Esophagus muscularis mucosa (tissue), 4 donors: ENCODE measurements around the gene MBOAT1.

ENCODE experiments used
- CTCF ChIP-seq, 3 experiments: fragments of 200-600 bp in 2 of 3; fragments of 450-650 bp in 1 of 3; sonication (generic) in 2 of 3; IDR thresholded peaks; one replicate each; pipeline ENCODE4 v1.5.1; 2017 to 2019; ENCODE audit warnings: antibody characterized with exemption in 3 of 3, mild to moderate bottlenecking in 2 of 3, moderate library complexity in 1 of 3
- EP300 ChIP-seq: sonication (generic); formaldehyde crosslinking; IDR thresholded peaks from one replicate; pipeline ENCODE4 v1.6.1; 2017; ENCODE audit warnings: antibody characterized with exemption
- POLR2A ChIP-seq: fragments of 450-650 bp; IDR thresholded peaks from one replicate; pipeline ENCODE4 v1.6.1; 2017; ENCODE audit warnings: antibody characterized with exemption, moderate library complexity, mild to moderate bottlenecking, low read depth
- POLR2AphosphoS5 ChIP-seq, 2 donors: sonication (generic); formaldehyde crosslinking; IDR thresholded peaks; one replicate each; pipeline ENCODE4 v1.6.1; 2017; ENCODE audit warnings: antibody characterized with exemption in 2 of 2

GRCh38 chr6:20233007-20233730, 20.9 kb upstream of the MBOAT1 start:
- TF ChIP-seq CTCF (IDR thresholded peaks at IDR 0.05) = no peak
- no peak for TF ChIP-seq POLR2A
- no peak for TF ChIP-seq EP300
- no peak for TF ChIP-seq POLR2AphosphoS5 (IDR thresholded peaks at IDR 0.05)
